ENCODE data around the gene ELAVL2. TPM values are rescaled to one million over a fixed set of nuclear protein-coding genes. Genes with fewer than 3 reads are reported as not detected.

ELAVL2 gene
- total RNA-seq, 1 donor from 2014 or later = 11.6 TPM

DNA sequence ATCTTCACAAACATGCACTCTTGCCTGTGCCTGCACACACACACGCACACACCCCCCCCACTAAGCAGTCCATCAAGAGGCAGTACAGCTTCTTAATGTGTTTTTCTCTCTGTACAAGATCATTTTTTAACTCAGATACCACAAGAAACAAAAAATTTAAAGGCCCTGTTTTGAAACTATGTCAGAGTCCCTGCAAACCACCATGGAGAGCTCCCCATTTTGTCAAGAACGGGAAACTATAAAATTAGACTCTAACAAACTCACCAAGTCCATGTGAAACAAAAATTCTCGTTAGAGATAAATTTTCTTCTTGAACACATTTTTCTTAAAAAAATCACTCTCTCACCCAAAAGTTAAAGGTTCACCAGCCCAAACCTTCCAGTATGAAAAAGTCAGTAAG, 86.3 kb downstream of the ELAVL2 start:
- no peak overlapping the region for H3K4me3 Mint-ChIP-seq
- H3K27ac Mint-ChIP-seq = no peak overlapping the region
- H3K36me3 Mint-ChIP-seq = no peaks in the 10 kb centered on the region
- no peaks in the 10 kb centered on the region for H3K9me3 Mint-ChIP-seq
- TF ChIP-seq, protein P1, sequence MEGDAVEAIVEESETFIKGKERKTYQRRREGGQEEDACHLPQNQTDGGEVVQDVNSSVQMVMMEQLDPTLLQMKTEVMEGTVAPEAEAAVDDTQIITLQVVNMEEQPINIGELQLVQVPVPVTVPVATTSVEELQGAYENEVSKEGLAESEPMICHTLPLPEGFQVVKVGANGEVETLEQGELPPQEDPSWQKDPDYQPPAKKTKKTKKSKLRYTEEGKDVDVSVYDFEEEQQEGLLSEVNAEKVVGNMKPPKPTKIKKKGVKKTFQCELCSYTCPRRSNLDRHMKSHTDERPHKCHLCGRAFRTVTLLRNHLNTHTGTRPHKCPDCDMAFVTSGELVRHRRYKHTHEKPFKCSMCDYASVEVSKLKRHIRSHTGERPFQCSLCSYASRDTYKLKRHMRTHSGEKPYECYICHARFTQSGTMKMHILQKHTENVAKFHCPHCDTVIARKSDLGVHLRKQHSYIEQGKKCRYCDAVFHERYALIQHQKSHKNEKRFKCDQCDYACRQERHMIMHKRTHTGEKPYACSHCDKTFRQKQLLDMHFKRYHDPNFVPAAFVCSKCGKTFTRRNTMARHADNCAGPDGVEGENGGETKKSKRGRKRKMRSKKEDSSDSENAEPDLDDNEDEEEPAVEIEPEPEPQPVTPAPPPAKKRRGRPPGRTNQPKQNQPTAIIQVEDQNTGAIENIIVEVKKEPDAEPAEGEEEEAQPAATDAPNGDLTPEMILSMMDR (conservative IDR thresholded peaks at IDR 0.05) = no peak
- H3K27me3 Mint-ChIP-seq = no peaks in the 10 kb centered on the region
- H3K4me1 Mint-ChIP-seq (ENCODE audit: unreplicated experiment) = no peaks in the 10 kb centered on the region
- DNase-seq (ENCODE audit: extremely low spot score, unreplicated experiment) = no peak

DNA sequence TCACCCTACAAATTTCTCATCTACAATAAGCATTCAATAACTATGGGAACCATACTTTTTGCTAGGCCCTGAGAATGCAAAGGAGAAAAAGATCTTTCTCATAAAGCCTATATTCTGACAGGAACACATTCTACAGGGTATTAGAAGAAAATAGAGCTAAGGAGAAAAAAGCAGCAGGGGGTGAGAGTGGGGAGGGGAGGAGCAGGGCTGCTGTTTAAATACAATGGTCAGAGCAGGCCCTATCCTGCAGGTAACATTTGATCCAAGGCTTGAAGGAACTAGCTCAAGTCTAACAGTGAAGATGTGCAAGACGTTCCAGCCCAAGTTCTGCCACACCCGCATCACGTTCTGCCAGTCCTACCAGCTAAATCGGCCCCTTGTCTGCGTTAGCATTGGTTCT, 89.7 kb downstream of the ELAVL2 start:
- TF ChIP-seq, protein P1 (conservative IDR thresholded peaks at IDR 0.05) = no peak
- no peak overlapping the region for H3K4me3 Mint-ChIP-seq
- DNase-seq (ENCODE audit: extremely low spot score, unreplicated experiment) = no peak
- no peak overlapping the region for H3K27ac Mint-ChIP-seq
- H3K4me1 Mint-ChIP-seq (ENCODE audit: unreplicated experiment) = no peaks in the 10 kb centered on the region
- H3K27me3 Mint-ChIP-seq = no peaks in the 10 kb centered on the region
- H3K9me3 Mint-ChIP-seq = no peaks in the 10 kb centered on the region
- H3K36me3 Mint-ChIP-seq = no peaks in the 10 kb centered on the region

DNA sequence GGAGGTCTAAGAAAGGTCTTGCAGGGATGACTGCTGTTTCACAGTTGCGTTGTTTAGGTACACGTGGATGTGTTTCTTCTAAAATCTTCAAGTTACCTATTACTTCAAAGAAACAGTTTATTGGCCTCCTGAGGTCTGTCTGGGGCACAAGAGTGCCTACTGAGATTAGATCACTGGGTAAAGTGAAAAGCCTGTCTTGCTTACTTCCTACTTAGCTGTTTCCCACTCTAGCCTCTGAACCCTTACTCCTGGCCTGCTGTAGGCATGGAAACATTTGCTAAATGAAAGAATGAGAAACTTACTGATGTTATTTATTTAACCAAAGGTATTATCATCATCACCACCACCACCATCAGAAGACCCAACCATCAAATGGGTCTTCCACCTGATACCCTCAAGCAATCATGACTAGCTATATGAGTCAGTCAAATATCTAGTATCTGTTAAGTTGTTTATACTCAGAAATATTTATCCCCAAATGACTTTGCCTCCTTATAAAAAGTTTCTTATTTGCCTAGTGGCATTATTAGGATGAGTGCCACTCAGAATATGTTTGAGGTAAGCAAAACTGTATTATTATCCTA, 92.5 kb downstream of the ELAVL2 start:
- Mint-ChIP-seq H3K36me3 (no peaks in the 10 kb centered on the region), H3K27ac (no peak overlapping the region), H3K4me1 (ENCODE audit: unreplicated experiment) (no peaks in the 10 kb centered on the region), H3K4me3 (no peak overlapping the region), H3K27me3 (no peaks in the 10 kb centered on the region), H3K9me3 (no peaks in the 10 kb centered on the region)
- no peak for DNase-seq (ENCODE audit: extremely low spot score, unreplicated experiment)
- TF ChIP-seq, protein P1 (conservative IDR thresholded peaks at IDR 0.05) = no peak

DNA sequence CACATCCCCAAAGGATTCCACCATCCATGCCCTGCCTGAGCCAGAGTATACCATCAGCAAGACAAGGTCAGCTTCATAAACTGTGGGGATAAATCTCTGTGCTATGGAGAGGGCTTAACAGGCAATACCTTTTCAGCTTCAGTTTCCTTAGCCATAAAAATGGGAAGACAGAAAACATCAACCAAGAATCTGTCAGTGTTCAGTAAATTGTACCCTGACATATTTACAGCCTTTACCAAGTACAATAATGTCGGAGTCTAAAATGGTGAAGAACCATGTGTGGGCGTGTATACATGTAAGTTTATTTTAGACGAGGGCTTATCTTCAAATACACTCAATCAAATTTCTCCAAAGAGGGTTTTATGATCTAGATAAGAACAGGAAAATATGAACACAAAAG, 94.7 kb downstream of the ELAVL2 start:
- H3K27ac Mint-ChIP-seq = no peak overlapping the region
- H3K27me3 Mint-ChIP-seq = no peaks in the 10 kb centered on the region
- no peak overlapping the region for H3K4me3 Mint-ChIP-seq
- H3K36me3 Mint-ChIP-seq = no peaks in the 10 kb centered on the region
- TF ChIP-seq, protein P1 (conservative IDR thresholded peaks at IDR 0.05) = no peak
- no peaks in the 10 kb centered on the region for H3K4me1 Mint-ChIP-seq (ENCODE audit: unreplicated experiment)
- no peaks in the 10 kb centered on the region for H3K9me3 Mint-ChIP-seq
- DNase-seq (ENCODE audit: extremely low spot score, unreplicated experiment) = no peak

DNA sequence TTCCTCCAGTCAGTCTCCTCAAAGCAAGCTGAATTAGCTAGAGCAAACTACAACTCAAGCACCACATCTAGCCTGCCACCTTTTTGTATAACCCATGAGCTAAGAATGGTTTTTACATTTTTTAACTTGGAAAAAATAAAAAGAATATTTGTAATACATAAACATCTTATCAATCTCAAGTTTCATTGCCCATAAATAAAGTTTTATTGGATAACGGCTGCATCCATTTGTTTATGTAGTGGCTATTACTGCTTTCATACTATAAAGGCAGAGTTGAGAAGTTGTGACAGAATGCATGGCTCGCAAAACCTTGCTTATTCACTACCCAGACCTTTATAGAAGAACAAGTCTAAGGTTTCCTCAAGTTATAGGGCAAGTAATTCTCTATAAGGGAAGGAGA, 95.7 kb downstream of the ELAVL2 start:
- Mint-ChIP-seq H3K27ac (no peak overlapping the region), H3K4me1 (ENCODE audit: unreplicated experiment) (no peaks in the 10 kb centered on the region), H3K27me3 (no peaks in the 10 kb centered on the region), H3K36me3 (no peaks in the 10 kb centered on the region), H3K4me3 (no peak overlapping the region), H3K9me3 (no peaks in the 10 kb centered on the region)
- TF ChIP-seq, protein P1 (conservative IDR thresholded peaks at IDR 0.05) = no peak
- no peak for DNase-seq (ENCODE audit: extremely low spot score, unreplicated experiment)

DNA sequence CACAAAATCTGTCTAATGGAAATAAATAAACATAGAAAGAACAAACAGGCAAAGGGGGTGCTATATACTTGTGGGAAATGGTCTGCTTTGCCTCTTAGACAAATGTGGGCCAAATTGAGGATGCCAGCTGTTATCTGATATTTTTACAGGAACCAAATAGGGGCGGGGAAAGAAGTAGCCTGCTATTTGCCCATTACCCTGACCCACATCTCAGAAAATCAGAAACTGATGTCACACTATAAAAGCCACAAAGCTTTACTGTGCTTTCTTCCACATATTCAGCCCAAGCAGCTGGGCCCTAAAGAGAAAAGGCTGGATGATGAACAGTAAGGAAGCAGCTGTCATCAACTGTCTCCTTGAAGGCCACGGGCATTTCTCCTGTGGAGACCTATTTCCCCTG, 97.3 kb downstream of the ELAVL2 start:
- H3K9me3 Mint-ChIP-seq = no peaks in the 10 kb centered on the region
- H3K36me3 Mint-ChIP-seq = no peaks in the 10 kb centered on the region
- H3K27me3 Mint-ChIP-seq = no peaks in the 10 kb centered on the region
- no peaks in the 10 kb centered on the region for H3K4me1 Mint-ChIP-seq (ENCODE audit: unreplicated experiment)
- no peak overlapping the region for H3K4me3 Mint-ChIP-seq
- TF ChIP-seq, protein P1 (conservative IDR thresholded peaks at IDR 0.05) = no peak
- DNase-seq (ENCODE audit: extremely low spot score, unreplicated experiment) = no peak
- H3K27ac Mint-ChIP-seq = no peak overlapping the region
